A673 (cell line): ENCODE data around the gene NDUFB6. TPM values are rescaled to one million over a fixed set of nuclear protein-coding genes. Genes with fewer than 3 reads are reported as not detected.

Experiments used
- BruUV-seq: library from RNA; stranded (reverse); fragments of 400-500 nt; replicated peaks from 2 replicates; lab custom pipeline; 2021; lab: Mats Ljungman, UMichigan
- CTCF ChIA-PET: fragments of 300-600 bp; sonication (Branson Sonifier 250); formaldehyde crosslinking; loops from one replicate; lab custom pipeline; 2022; ENCODE audit warnings: antibody characterized with exemption; lab: Charles Lee
- POLR2A ChIA-PET: fragments of 300-600 bp; sonication (Branson Sonifier 250); formaldehyde crosslinking; loops from one replicate; lab custom pipeline; 2022; ENCODE audit warnings: antibody characterized with exemption; ENCODE audit not compliant: low non-redundant PET; lab: Charles Lee
- DNase-seq: peaks from one replicate; pipeline ENCODE4 v3.0.0-alpha.2; 2015; ENCODE audit warnings: low spot score
- H3K27ac ChIP-seq: fragments of 200-600 bp; sonication (generic); 2 replicates; pipeline ENCODE4 v1.5.1; 2016; ENCODE audit warnings: mixed run types, low read depth, mild to moderate bottlenecking, mixed read lengths, antibody characterized with exemption, low read length; ENCODE audit not compliant: poor library complexity, severe bottlenecking
- H3K27me3 ChIP-seq: fragments of 200-600 bp; sonication (generic); replicated peaks from 2 replicates; pipeline ENCODE4 v1.6.1; 2017; ENCODE audit warnings: mixed run types, low read depth, mild to moderate bottlenecking, mixed read lengths, antibody characterized with exemption, low read length; ENCODE audit not compliant: insufficient read depth, poor library complexity
- H3K36me3 ChIP-seq: fragments of 200-600 bp; sonication (generic); 2 replicates; pipeline ENCODE4 v1.6.1; 2016; ENCODE audit warnings: mixed run types, mild to moderate bottlenecking, mixed read lengths, antibody characterized with exemption, low read length; ENCODE audit not compliant: insufficient read depth, poor library complexity, severe bottlenecking
- H3K4me1 ChIP-seq: fragments of 200-600 bp; sonication (generic); 2 replicates; pipeline ENCODE4 v1.6.1; 2017; ENCODE audit warnings: mixed run types, mild to moderate bottlenecking, mixed read lengths, antibody characterized with exemption, low read length; ENCODE audit not compliant: insufficient read depth, poor library complexity, severe bottlenecking
- H3K4me3 ChIP-seq: fragments of 200-600 bp; sonication (generic); 2 replicates; pipeline ENCODE4 v1.5.1; 2016; ENCODE audit warnings: low read depth, mixed run types, mild to moderate bottlenecking, mixed read lengths, low read length; ENCODE audit not compliant: poor library complexity, severe bottlenecking
- H3K9me3 ChIP-seq: fragments of 200-600 bp; sonication (generic); 2 replicates; pipeline ENCODE4 v1.6.1; 2016; ENCODE audit warnings: mixed run types, low read depth, mild to moderate bottlenecking, mixed read lengths, antibody characterized with exemption, low read length; ENCODE audit not compliant: poor library complexity, severe bottlenecking
- EZH2 ChIP-seq: fragments of 200-600 bp; sonication (generic); IDR thresholded peaks from 2 replicates; pipeline ENCODE4 v1.6.1; 2017; ENCODE audit warnings: borderline replicate concordance, low read depth, mild to moderate bottlenecking, mixed read lengths, antibody characterized with exemption, low read length; ENCODE audit not compliant: poor library complexity, severe bottlenecking
- intact Hi-C: fragments of 100-400 bp; cut with micrococcal nuclease; formaldehyde crosslinking; loops from one replicate; pipeline ENCODE4 v1.10.0; 2022; ENCODE audit not compliant: unreplicated experiment
- total RNA-seq: library from RNA; stranded (reverse); gene quantifications from 2 replicates; pipeline ENCODE4 v1.2.3, GENCODE V29; 2021
- TF ChIP-seq, protein P1 (sequence below): fragments of 300-800, 200-600 bp; sonication (generic); conservative IDR thresholded peaks from 2 replicates; pipeline ENCODE4 v1.5.1; 2017; ENCODE audit warnings: low read depth, mild to moderate bottlenecking, antibody characterized with exemption, low read length, moderate library complexity, mixed read lengths

The NDUFB6 gene
- total RNA-seq, 1 experiment from 2014 or later, result 82.6 TPM

DNA sequence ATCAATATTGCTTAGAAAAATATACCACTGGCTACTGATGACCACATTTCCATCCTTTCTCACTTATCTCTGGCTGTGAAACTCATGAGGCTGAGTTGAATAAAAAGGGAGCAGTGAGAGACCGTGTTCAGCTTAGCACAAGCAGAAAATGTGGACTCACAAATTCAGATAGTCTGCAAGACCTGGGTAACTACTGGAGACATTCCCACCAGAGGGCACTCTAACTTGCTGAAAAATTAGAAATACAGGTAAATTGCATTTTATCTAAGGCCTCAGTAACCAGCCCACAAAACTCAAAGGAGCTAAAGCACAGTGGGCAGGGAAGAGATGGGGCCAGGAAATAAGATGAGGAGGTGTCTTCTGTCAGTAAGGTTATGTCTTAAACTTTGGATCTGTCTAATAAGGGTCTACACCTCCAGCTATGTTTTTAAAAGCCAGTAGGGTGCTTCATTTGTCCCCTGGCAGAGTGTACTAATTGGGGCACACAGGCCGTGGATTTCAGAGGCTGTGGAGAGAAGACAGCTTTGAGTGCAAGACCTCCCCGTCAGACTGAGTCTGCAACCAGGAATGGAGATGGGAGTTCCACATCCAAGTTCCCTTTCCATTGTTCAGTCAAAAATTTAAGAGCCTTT lies 8.7 kb upstream of the NDUFB6 start:
- no TSS peak for BruUV-seq
- intact Hi-C loops, result loop anchor here (1.0 to 10.0 kb wide), 2 partner anchors 387 to 643 kb away; no protein-coding TSS in a partner anchor
- no peak for TF ChIP-seq EZH2
- TF ChIP-seq, protein P1, sequence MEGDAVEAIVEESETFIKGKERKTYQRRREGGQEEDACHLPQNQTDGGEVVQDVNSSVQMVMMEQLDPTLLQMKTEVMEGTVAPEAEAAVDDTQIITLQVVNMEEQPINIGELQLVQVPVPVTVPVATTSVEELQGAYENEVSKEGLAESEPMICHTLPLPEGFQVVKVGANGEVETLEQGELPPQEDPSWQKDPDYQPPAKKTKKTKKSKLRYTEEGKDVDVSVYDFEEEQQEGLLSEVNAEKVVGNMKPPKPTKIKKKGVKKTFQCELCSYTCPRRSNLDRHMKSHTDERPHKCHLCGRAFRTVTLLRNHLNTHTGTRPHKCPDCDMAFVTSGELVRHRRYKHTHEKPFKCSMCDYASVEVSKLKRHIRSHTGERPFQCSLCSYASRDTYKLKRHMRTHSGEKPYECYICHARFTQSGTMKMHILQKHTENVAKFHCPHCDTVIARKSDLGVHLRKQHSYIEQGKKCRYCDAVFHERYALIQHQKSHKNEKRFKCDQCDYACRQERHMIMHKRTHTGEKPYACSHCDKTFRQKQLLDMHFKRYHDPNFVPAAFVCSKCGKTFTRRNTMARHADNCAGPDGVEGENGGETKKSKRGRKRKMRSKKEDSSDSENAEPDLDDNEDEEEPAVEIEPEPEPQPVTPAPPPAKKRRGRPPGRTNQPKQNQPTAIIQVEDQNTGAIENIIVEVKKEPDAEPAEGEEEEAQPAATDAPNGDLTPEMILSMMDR, result peak; percentile 69
- ChIA-PET POLR2A (no interaction called here), CTCF (interaction anchor here (0.6 to 4.5 kb wide), 10 partner anchors 24 to 519 kb away, joined by 3 to 79 read pairs (median 3); no protein-coding TSS in a partner anchor)
- no peaks in the 10 kb centered on the region for H3K27me3 ChIP-seq
- H3K9me3 ChIP-seq, result no peaks in the 10 kb centered on the region
- H3K27ac ChIP-seq, result no peak overlapping the region
- no peaks in the 10 kb centered on the region for H3K36me3 ChIP-seq
- H3K4me3 ChIP-seq, result no peak overlapping the region
- peak; percentile 66 for DNase-seq
- H3K4me1 ChIP-seq, result no peaks in the 10 kb centered on the region

DNA sequence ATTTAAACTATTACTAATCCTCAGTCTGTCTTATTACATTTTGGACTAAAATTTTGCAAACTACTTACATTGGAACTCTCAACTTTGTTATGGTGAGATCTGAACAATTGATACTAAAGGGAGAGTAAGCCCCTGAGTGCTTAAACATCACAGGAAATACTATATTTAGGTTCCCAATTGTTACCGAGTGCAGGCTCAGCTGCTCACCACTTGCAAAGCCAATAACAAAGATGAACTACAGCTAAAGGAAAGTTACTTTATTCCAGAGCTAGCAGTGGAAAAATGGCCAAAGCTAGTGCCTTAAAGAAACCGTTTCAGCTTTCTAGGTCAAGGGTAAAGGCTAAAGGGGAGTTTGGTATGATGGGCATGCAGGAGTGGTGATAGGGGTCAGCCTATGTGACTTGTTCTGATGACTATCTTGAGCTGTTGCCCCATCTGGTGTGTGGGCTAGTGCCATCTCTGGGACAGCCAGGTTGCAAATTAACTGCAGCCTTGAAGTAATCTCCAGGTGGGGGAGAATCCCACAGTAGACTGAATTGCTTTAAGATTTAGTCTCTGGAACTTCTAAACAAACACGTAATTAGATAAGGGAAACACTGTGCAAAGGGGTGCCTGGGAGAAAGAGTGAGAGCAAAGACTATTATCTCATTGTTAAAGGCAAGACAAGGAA lies 7.8 kb upstream of the NDUFB6 start:
- intact Hi-C loops, result loop anchor here (1.0 to 10.0 kb wide), 2 partner anchors 388 to 644 kb away; no protein-coding TSS in a partner anchor
- TF ChIP-seq, protein P1, result no peak
- TF ChIP-seq EZH2, result no peak

DNA sequence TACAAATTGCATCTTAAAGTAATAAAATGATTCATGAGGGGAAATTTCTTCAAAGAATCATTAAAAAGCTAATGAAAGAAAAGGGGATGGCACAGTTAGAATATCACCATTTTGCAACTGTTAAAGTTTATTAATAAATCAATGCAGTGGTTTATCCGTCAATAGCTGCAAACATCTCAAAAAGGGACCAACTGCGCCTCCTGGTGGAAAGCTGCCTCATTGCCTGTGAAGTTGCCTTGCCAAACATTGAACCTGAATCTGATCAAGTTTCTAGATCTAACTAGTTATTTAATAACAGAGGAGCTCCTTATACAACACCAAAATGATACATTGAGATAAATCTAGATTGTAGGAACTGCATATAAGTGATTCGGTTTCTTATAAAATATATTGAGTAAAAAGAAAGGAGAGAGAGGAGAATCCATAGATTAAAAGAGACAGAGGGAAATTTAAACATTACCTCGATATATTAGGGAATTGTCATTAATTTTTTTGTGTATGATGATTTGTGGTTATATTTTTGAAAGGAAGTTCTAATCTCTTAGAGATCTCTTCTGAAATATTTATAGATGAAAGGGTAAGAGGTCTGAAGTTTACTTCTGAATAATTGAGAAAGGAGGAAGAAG lies 6.9 kb upstream of the NDUFB6 start:
- no peaks in the 10 kb centered on the region for H3K9me3 ChIP-seq
- ChIA-PET POLR2A (no interaction called here), CTCF (interaction anchor here (0.6 to 4.5 kb wide), 5 partner anchors 29 to 389 kb away, joined by 3 to 79 read pairs (median 3); no protein-coding TSS in a partner anchor)
- peak; percentile 61 for DNase-seq
- BruUV-seq, result no TSS peak
- TF ChIP-seq, protein P1, result peak; percentile 92
- no peak for TF ChIP-seq EZH2
- H3K4me3 ChIP-seq, result no peak overlapping the region
- no peaks in the 10 kb centered on the region for H3K4me1 ChIP-seq
- H3K27me3 ChIP-seq, result no peaks in the 10 kb centered on the region
- intact Hi-C loops, result loop anchor here (1.0 to 10.0 kb wide), 3 partner anchors 55 to 645 kb away; partner anchors contain the start of gene RIGI
- no peaks in the 10 kb centered on the region for H3K36me3 ChIP-seq
- H3K27ac ChIP-seq, result no peak overlapping the region

More for the DNA sequence above, 7.8 kb upstream of the NDUFB6 start:
- Histone ChIP-seq H3K4me3 (no peak overlapping the region), H3K27ac (no peak overlapping the region), H3K36me3 (no peaks in the 10 kb centered on the region), H3K4me1 (no peaks in the 10 kb centered on the region), H3K27me3 (no peaks in the 10 kb centered on the region), H3K9me3 (no peaks in the 10 kb centered on the region)
- no TSS peak for BruUV-seq
- POLR2A ChIA-PET, result no interaction called here
- no peak for DNase-seq
- CTCF ChIA-PET, result interaction anchor here (0.6 to 4.5 kb wide), 7 partner anchors 23 to 388 kb away, joined by 3 to 79 read pairs (median 3); no protein-coding TSS in a partner anchor
